Stimulated activated CD4-positive, alpha-beta T cell treated with anti-CD3 and anti-CD28 coated beads, Interleukin-2, amount 100 ng/mL, for 48 hours (primary cell): ENCODE measurements around the gene PTPN7.
"Not testable (repeated sequence)": the region's sequence is repeated elsewhere in the genome, so short reads cannot be mapped to it uniquely, and the experiment has no call there.

ENCODE experiments used
- DNase-seq, 2 donors: peaks; one replicate each; pipeline ENCODE4 v3.0.0-alpha.2; 2020

The PTPN7 gene

DNA sequence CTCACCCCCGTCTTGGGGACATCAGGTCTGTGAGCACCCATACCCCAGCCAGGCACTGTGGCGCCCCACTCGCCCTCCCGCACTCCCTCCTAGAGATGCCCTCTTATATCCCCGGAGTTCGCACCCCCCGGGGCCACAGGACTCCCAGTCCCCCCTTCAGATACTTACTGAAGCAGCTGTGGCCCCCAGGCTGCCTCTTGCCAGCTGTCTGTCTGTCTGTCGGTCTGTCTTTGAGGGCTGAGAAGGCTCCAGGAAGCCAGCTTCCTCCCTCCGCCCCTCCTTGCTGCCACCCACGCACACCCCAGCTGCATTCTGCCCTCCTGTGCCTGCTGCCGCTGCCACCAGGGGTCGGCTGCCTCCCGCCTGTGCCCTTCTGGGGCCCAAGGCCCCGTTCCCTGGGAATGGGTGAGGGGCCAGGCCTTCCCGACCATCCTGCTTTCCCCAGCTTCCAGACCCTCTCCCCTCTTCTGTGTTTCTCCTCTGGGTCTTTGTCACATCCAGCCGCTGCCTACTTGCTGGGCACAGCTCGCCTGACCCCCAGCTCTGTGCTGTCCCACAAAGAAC, at the start of gene PTPN7:
Gene PTPN7 (minus strand): TSS at position 226 of the 564 bp plus-strand sequence. CDS start 1,200 bp downstream, outside the sequence.
- peak; percentile 84 to 86 for DNase-seq

DNA sequence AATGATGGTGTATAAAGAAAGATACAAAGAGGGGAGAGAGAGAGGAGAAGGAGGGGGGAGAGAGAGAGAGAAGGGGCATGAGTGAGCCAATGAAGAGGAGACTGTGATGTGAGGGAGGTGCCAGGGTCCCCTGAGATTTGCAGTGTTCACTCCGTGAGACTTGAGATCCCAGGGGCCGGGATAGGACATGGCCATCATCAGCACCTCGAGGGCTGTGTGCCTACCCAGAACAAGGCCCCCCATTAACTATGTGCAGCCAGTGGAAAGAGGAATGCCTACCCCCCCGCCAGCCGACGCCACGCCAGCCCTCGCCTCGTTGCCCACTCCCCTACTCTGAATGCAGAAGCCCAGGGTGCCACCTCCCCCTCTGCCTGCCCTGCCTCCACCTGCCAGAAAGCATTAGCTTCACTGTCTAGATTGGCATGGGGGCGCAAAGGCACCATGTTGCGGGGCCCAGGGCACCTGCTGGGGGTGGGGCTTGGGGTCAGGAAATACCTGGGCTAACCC, 48.0 kb upstream of the PTPN7 start:
- DNase-seq = no peak

DNA sequence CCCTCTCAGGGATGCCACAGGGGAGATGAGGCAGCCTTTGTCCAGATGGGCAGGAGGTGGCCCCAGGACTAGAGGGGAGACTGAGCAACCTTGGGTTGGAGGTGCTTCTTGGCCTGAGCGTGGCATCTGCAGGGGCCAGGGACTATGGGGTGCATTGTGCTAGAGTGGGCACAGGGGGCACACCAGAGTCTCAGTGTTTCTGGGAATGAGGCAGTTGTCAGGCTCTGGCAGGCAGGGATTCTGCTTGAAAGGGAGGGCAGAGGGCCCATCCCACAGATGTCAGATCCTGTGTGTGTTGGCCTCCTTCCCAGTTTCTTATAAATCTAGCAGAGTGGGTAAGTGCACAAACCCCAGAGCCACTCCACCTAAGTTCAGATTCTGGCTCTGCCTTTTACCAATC, 46.9 kb upstream of the PTPN7 start:
- DNase-seq = no peak

DNA sequence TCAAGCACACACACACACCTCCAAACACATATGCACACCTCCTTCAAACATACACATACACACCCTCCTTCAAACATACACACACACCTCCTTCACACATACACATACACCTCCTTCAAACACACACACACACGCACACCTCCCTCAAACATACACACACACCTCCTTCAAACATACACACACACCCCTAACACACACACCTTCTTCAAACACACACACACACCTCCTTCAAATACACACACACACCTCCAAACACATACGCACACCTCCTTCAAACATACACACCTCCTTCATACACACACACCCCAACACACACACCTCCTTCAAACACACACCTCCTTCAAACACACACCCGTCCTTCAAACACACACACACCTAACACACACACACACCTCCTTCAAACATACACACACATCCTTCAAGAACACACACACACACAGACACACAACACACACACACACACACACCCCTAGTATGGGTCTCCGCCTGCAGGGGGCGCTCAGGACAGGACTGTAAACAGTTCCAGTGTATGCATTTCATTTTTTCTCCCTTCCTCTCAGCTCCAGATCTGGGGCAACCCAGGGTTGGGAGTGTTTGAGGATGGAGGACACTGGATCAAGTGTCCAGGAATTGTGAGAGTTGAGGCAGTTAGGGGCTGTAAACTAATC, 45.3 kb upstream of the PTPN7 start:
- DNase-seq = peak in 1 of 2 donors; percentile 32

DNA sequence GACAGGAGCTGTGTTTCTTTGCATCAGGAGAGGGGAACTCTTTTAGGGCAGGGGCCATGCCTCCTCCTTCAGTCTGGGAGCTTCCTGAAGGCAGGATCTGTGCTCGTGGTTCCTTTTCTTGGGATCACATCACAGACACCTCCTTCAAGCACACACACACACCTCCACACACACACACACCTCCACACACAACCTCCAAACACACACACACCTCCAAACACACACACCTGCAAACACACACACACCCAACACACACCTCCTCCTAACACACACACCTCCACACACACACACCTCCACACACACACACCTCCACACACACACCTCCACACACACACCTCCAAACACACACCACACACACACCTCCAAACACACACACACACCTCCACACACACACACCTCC, 43.7 kb upstream of the PTPN7 start:
- no peak for DNase-seq

DNA sequence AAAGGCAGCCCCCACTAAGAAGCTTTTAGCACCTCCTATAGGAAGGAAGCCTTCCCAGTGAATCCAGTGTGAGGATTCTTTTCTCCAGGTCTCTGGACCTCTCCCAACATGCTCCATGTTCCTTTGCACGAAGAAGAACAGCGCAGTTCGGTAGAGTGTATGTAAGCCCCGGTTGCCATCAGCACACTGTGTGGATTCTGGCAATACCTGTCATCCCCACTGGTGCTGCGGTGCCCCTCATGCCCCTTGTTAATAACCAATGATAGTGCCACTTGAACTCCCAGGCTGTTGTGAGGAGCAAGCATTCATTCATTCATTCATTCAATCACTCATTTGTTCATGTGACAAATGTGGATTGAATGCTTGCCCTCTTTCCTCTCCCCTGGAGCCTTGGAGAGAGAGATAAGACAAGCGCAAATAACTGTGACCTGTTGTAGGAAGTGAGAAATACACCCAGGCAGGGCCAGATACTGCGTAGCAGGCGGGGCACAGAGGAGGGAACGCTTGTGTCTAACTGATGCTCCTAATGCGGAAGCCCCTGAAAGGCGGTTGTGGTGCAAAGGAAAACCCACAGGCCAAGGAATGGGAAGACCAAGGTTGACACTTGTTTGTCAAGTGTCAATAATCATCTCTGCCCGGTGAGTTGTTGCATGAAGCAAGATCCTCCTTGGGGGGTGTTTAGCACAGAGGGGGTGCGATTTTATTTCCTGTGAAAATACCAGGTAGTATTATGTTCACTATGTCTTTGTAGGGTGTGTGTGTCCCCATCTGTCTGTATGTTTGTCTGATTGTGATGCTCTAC, 43.0 kb upstream of the PTPN7 start:
- DNase-seq = no peak

DNA sequence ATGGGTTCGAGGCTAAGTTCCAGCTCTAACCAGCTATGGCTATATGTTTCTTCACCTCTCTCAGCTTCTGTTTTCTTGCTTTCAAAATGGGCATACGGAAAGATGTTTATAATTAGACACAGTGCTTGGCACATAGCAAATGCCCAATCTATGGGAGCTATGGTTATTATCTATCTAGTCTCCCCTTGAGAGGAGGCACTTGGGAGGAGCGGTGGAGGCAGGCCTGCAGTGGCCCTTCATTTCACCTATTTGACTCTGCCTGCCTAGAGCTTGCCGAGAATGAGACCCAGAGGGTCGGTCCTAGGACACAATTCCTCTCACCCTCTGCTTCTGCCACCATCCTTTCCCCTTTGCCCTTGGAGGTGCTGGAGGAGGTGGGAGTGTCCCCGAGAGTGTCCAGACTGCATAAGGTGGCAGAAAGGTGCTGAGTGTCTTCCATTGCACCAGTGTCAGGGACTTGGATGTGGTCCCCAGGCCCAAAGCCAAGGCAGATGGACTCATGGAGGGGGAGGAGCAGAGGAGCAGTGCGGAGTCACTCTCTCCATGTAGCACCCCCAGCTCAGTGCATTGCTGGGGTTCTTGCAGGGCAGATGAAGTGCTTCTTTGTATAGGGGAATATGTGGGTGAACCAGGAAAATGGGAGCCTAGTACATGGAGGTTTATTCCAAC, 42.2 kb upstream of the PTPN7 start:
- no peak for DNase-seq

DNA sequence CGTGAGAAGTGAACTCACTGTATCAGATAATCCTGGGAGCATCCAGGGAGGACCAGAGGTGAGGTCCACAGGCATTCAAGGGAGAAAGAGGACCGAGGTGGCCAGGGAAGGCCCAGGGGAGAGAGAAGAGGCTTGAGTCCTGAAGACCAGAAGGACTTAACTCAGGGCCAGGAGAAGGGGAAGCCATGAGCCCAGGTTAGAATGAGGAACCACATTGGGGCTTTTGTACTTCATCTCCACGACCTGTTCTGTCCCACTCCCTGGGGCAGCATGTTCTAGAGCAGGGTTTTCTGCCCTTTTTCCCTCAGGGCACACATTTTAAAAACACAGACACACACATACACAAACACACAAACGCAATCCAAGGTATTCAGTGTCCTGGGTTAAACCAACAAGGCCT, 41.6 kb upstream of the PTPN7 start:
- no peak for DNase-seq

DNA sequence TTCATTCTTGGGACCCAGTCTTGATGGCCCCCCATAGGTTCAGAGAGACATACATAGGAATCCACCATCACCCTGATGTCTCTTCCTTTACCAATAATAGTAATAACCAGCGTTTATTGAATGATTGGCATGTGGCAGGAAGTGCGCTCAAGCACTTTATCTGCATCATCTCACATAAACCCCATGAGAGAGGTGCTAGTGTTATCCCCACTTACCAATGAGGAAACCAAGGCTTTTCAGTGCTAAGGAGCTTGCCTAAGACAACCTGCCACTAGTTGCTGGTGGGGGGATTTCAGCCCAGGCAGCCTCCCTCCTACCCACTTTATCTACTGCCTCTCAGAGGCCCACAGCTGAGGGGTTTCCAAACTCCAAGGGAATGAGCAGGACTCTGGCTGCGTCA, 40.9 kb upstream of the PTPN7 start:
- no peak for DNase-seq

DNA sequence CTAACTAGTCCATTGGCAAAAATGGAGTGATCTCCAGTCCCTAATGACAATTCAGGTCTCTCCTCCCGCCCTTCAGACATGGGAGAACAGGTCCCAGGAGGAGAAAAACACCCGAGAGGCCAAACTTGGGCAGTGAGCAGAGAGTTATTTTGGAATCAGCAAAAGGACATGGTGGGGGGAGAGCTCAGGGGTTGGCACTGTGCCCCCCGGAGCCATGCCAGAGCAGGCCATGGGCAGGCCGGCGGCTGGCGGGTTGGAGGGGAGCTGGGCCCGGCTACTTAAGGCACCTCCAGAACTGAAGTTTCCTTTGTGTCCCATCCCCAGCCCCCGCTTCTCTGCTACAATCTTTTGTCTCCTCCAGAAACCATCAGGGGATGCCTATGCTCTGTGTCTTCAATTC, 40.3 kb upstream of the PTPN7 start:
- no peak for DNase-seq

DNA sequence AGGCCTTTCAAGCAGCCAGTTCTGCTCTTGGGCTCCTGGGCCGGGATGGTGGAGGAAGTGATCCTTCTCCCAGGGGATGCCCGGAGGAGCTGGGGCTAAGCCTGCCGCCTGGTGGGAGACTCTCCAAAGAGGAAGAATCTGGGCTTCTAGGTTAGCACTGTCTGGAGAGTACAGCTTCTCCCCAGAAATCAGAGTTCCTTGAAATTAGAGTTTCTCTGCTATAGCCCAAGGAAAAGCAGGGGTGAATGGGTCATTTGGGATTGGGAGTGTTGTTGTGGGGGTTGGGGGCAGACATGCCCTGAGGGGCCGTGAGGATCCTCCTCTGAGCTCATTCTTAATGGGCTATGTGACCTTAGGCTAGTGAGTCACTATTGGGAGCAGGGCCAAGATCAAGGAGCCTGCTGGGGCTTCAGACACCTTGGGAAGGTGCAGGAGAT, 39.7 kb upstream of the PTPN7 start:
- no peak for DNase-seq

DNA sequence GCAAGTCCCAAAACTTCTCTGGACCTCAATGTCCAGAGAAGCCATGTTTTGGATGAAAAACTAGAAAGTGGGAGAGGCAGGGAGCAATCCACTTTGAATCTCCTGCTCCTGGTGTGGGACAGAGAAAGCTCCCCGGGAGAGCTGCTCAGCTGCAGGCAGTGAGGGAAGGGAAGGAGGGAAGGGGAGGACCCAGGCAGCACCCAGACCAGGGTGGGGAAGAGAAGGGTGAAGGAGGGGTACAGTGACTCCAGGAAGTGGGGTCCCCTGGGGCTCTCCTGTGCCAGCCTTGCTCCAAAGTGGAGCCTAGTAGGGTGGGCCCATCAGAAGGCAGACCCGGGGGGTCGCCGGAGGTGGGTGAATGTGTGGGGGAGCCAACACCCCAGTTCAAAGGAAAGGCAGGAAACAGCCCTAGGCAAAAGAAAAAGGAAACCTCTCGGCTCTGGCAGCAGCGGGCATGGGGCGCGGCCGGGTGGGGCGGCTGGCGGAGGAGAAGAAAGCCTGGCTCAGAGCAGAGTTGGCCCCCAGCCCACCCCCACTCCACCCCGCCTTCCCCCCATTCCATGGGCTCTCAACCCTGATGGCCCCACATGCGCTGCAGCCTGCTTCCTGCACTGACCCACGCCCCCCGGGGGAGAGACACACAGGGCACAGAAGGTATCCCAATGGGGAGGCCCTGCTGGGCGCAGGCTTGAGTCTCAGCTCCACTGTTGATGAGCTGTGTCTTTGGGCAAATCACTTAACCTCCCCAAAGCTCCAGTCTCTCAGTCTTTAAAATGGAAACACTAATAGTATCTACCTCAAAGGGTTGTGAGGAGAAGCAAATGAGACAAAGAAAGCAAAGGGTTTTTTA, 38.9 kb upstream of the PTPN7 start:
- DNase-seq = no peak

DNA sequence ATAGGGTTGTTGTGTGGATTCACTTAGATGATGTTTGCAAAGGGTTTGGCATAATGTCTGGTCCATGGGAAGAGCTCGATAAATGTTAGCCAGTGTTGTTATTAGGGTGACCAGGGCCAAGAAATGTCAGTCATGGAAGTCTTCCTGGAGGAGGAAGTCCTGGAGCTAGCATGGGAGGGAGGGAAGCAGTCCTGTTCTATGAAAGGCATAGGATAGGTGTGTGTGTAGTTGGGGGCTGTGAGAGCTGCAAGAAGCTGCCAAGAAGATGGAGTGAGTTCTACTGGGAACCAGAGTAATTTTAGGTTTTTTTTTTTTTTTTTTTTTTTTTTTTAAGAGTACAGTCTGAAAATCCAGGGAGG, 37.9 kb upstream of the PTPN7 start:
- DNase-seq = no peak

DNA sequence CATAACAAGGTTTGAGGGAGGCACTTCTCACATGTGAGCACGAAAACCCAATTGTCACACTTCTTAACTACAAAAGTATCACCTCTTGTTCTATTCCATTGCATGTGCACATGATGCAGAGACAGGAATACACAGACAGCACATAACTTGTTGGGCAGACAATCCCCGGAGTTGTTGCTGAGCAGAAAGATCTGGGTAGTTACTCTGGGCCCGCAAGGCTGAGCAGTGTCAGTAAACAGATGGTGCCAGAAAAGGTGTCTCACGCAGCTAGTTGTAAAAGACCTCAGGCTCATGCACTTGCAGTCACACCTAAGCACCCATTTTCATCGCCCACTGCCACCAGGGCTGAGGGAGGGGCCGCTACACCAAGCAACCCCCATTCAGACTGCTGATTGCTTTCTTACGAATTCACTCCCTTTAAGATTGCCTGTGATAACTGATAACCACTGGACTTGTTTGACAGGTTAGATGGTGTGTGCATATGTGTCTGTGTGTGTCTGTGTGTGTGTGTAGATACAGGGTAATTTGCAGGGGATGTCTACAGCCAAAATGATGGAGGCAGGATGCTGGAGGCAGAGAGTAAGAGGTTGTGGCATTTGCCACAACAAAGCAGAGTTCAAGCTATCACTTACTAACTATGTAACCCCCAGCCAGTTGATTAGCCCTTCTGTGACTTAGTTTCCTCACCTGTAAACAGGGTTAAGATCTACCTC, 37.4 kb upstream of the PTPN7 start:
- no peak for DNase-seq

DNA sequence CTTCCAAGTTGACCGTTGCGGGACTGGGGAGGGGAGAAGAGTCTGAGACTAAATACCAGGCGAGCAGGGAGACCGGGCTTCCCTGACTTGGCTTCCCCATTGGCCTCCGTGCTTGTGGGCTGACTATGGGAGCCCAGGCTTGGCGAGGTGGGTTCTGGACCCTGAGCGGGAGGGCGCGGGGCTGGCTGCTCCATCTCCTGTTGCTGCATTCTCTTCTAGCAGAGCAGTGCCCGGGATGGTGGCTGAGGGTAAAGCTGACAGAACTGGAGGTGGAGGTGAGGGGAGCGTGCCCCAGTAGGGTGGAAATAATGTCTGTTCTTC, 33.9 kb upstream of the PTPN7 start:
- DNase-seq = no peak

DNA sequence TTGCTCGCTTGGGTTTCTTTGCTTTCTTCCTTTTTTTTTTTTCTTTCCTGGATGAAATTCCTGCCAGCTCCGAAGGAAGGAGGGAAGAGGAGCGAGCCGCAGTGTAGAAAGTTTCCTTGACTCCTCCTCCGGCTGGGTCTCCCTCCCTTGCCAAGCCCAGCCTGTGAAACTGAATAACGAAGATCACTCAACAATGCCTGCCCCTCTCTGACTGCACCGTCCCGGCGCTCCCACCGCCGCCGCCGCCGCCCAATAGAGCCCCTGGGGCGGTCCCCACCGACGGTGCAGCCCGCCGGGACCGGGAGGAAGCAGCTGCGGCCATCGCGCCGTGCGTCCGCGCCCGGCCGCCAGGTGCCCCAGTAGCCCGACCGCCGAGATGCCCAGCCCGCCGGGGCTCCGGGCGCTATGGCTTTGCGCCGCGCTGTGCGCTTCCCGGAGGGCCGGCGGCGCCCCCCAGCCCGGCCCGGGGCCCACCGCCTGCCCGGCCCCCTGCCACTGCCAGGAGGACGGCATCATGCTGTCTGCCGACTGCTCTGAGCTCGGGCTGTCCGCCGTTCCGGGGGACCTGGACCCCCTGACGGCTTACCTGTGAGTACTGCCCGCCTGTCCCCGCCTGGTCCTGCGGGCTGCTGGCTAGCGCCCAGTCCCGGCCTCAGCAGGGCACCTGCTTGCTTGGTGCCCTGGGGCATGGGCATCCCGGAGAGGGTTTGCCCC, 33.4 kb upstream of the PTPN7 start, which contains the start of gene LGR6:
Gene LGR6 (plus strand): TSS at position 186 of the 714 bp plus-strand sequence. CDS start 191 bp downstream, at position 377.
- no peak for DNase-seq

DNA sequence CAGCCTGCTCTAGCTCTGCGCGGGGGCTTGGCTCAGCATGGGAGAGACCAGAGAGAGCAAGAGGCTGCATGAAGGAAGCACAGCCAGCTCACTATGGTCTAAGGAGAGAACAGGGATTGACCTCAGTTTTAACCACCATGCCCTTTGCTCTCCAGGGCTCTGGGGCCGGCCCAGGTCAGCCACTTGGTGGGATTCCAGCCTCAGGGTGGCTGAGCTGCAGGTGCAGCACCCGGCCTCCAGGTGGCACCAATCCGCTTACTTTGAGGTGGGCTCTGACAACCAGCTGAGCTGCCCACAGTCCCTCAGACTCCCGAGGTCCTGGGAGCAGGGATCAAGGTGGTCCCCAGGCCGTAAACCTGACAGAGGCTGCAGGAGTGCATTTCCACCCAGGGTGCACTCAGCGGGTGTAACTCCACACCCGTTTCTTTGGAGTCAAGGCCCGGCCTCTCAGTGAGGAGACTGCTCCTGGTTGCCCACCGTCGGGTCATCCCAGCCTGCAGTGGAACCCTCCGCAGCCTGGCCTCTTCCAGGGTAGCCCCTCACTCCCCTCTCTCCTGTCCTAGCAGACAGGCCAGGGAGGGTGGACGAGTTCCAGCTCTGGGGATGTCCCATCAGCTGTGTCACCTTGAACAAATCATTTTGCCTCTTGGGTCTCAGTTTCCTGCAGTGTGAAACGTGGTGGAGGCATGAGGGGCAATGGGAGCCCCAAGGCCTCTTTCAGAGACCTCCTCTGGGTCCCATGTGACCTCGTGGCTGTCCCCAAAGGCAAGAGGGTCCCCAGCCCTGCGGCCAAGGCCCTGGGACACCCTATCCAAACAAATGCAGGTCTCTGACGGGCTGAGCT, 32.6 kb upstream of the PTPN7 start:
- DNase-seq = peak; percentile 49 to 57

DNA sequence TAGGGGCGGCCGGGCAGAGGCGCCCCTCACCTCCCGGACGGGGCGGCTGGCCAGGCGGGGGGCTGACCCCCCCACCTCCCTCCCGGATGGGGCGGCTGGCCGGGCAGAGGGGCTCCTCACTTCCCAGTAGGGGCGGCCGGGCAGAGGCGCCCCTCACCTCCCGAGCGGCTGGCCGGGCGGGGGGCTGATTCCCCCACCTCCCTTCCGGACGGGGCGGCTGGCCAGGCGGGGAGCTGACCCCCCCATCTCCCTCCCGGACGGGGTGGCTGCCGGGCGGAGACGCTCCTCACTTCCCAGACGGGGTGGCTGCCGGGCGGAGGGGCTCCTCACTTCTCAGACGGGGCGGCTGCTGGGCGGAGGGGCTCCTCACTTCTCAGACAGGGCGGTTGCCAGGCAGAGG, 31.0 kb upstream of the PTPN7 start:
- not testable (repeated sequence) for DNase-seq

DNA sequence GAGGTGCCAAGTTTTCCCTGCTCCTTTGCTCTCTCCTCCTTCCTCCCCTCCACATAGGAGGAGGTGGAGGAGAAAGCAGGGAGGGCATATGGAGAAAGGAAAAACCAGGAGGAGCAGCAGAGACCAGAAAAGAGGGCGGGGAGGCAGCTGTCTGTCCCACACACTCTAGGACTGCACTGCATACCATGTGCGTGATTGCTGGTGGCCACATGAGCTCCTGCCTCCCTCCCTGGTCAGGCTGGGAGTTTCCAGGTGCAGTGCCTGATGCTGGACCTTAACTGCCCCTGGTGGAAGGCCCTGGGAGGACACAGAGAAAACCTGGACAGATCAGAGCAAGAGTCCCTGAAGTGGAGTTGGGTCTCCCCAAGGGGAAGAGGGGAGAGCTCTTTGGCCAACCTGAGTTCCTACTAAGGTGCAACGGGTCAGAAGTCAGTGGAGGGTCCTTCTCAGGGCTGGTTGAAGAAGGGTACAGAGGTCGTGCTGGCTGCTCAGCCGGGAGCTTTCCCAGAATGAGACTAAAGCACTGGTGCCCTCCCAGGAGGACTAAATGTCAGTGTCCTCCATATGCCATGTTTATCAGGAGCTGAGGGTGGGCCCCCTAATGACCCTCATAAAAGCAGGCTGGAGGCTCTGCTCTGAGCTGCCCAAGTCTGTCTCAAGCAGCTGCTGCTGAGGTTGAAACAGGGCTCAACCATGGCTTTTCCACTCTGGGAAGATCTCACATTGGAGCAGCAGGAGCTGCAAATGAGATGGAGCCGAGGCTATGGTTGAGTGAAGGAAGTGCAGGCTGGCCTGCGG, 29.7 kb upstream of the PTPN7 start:
- DNase-seq = no peak
